GM19463 (cell line): Measurements from ENCODE around the gene MYBPH.

ENCODE experiments used
- ATAC-seq: cut with Tn5 transposase; IDR thresholded peaks from one replicate; pipeline ENCODE4 v1.9.1; 2021; ENCODE audit warnings: mild to moderate bottlenecking, moderate library complexity; ENCODE audit not compliant: unreplicated experiment

Gene MYBPH, protein sequence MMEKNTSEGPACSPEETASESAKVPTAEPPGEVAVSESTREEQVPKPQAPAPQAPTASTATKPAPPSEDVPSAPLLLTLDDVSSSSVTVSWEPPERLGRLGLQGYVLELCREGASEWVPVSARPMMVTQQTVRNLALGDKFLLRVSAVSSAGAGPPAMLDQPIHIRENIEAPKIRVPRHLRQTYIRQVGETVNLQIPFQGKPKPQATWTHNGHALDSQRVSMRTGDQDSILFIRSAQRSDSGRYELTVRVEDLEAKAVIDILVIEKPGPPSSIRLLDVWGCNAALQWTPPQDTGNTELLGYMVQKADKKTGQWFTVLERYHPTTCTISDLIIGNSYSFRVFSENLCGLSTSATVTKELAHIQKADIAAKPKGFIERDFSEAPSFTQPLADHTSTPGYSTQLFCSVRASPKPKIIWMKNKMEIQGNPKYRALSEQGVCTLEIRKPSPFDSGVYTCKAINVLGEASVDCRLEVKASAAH

GRCh38 chr1:203175237-203175826 lies at the start of gene MYBPH:
Gene MYBPH (minus strand): TSS chr1:203175826. CDS start chr1:203175755, 71 bp downstream.
- ATAC-seq: no peak

GRCh38 chr1:203225071-203225470 lies 49.4 kb upstream of the MYBPH start:
- ATAC-seq: no peak

- no peak for ATAC-seq
Measured at GRCh38 chr1:203223012-203223775, 47.6 kb upstream of the MYBPH start.

- ATAC-seq: no peak
Measured at GRCh38 chr1:203219934-203220333, 44.3 kb upstream of the MYBPH start.

DNA sequence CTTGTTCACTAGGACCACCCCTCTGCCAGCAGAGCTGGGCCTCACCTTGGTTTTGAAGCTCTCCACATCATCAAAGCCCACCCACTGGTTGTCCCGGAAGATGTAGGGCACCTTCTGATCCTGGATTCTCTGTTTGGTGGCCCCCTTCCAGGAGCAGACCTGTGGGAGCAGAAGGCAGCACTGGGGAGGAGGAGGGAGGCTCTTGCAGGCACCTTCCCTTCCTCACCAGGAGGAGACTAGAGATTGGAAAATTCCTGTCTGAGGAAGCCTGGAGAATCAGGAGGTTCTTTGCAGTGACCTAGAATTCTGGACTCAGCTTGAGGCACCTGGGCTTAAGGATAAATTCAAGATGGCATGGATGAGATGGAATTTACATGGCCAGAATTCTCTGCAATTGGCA lies 43.5 kb upstream of the MYBPH start:
- ATAC-seq: no peak

DNA sequence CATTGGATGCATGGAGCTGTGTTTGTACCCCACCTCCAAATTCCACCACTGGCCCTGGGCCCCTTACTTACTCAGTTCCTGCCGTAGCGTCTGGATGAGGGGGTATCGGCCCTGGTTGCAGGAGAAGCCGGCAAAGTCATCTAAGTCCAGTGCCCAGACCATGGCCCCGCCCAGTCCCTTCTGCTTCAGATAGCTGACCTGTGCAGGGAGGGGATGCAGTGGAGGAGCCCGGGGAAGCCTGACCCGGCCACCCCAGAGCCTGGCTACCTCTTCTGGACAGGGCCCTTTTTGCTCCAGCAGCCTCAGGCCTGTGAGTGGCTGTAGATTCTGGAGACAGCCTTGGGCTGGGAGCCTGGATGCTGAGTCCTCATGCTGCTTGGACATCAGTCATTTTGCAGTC lies 42.0 kb upstream of the MYBPH start:
- no peak for ATAC-seq

DNA sequence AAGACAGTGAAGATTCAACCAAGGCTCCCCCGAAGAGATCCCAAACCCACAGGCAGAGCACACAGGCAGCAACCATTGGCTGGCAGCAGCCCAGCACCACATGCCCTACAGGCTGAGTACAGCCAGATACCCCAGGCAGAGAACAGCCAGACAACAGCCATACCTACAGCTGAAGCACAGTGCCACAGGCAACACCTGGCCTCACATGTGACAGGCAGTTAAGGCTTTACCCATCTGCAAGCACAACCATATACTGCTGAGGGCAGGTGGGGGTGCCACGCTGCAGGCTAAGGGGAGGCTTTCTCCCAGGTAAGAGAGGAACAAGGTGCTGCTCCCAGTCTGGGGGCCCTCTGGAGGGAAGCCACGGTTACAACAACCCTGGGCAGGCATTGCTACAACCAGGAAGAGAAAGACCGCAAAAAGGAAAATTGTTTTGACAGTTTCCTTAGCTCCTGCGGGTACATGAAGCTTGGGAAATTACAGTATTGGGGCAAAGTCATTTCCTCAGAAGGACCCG lies 41.6 kb upstream of the MYBPH start:
- ATAC-seq: no peak

DNA sequence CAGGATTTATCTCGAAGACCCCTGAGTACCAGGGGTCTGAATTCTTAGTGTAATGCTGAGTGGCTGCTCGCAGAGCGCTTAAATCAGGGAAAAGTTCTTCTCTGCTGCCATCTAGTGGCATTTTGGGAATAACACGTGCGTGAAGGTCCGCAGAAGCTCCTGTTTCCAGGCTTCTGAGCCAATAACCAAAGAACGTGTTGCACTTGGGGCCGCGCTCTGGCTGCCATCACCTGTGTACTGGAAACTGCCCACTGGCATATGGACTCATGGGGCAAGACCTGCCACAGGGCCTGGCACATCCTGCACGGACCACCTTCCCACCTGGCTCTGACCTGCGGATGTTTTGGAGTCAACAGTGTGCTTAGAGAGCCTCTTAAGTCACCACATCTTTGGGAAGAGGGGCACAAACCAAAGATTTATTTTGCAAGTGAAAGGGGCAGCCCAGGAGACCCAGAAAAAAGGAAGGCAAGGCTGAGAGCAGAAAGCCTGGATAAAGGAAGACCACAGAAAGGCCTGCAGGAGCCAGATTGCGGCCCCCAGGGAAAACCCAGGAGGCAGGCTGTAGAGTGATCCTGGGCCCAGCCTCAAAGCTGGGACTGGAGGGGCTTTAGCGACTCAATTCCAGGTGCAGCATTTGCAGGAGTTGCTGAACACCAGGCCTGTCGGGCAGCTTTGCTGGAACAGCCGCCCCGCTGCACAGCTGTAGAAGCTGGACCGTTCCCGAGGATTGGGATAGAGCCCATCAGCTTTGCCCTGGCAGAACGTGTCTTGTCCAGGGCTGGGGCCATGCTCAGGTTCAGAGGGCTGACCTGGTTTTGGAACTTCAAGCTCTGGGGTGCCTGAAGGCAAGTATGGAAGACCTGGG lies 40.9 kb upstream of the MYBPH start:
- no peak for ATAC-seq

DNA sequence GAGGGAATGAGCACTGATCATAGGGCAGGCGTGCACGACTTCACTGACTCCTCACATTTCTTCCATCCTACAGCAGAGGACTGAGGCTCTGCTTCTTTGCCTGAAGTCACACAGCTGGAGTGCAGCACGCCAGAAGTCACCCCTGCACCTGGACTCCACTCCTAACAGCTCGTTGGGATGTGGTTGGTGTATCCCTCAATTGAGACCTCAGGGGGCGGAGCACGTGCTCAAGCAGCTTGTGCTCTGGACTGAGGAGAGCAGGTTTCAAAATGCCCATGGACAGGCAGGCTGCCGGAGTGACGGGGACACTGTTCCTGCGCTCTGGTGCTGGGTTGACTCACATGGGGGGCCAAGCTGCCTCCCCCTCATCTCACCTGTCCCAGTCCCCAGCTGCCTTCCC lies 39.9 kb upstream of the MYBPH start:
- ATAC-seq: no peak

DNA sequence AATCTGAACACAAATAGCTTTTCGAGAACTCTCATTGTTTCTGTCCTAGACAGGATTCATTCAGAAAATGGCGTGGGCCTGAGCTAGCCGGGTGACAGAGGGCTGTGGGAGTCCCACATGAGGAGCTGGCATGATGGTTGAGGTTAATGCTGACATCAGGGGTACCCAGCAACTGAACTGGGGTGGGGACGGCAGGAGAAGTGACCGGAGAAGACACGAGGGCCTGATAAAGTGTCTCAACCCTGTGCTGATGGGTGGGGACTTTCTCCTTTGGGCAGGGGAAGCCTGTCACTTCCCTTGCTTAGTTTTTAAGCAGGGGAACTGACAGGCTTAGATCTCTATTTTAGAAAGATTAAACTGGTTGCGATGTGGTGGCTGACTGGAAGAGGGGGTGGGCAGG lies 39.2 kb upstream of the MYBPH start:
- no peak for ATAC-seq

DNA sequence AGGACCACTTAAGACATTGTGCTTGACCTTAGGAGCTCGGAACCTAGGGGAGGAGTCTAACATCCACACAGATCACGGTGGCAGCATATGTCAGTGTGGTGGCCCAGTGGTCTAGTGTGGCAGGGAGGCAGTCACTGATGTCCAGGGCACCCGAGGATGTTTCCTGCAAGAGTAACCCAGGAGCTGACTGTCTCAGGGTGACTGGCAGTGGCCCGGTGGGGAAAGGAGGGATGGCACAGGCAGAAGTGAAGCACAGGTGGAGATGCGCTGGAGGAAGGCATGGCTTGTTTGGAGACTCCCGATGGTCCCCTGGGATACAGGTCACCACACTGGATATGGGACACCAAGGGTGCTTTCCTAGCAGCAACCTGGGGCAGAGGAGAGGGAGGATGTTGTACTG lies 37.5 kb upstream of the MYBPH start:
- no peak for ATAC-seq

GRCh38 chr1:203211812-203212211 lies 36.2 kb upstream of the MYBPH start:
- ATAC-seq: no peak

DNA sequence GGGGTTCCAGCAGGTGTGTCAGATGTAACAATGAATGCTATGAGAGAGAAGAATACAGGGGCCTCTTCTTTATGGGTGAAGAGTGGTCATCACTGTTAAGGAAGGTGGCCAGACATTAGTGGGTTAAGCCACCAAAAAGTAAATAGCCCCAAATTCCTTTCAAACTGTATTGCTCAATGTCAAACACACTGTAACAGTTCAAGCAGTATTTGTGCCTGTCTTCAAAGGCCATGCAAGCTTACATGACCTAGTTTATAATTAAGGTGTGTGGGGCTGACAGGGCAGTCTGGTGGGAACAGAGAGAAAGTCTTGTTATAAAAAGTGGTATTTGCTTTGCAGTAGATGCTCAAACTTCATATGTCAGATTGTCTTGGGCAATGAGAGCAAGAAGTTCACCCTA lies 35.4 kb upstream of the MYBPH start:
- no peak for ATAC-seq

DNA sequence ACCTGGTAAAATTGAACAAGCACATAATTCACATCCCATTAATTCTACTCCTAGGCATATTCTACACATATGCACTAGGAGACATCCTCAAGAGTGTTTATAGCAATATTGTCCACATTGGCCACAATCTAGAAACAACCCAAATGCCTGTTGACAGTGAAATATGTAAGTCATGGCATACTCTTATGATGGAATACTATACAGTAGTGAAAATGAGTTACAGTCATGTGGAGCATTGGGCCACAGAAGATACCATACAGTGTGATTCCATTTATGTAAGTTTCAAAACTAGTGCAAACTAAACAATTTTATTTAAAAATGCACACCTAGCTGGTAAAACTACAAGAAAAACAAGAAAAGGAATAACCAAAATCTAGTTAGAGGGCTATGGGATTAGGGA lies 34.7 kb upstream of the MYBPH start:
- ATAC-seq: no peak

GRCh38 chr1:203208181-203208580 lies 32.6 kb upstream of the MYBPH start:
- ATAC-seq: no peak

DNA sequence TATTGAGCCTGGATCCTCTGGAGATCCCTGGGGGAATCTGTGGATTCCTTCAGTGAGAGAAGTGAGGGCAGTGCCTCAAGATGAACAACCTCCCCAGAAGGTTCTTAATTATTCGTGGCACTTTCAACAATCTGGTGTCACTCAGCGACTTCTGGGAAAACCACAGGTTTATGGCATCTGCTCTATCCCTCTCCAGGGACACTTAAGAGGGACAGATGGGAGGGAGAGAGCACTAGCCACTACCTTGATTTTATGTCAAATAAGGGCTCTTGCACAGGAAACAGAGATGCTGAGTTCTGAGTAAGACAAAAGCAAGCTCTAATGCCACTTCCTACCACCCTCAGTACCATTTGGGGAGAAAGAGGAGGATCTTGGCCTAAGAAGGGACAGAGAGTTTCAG lies 32.1 kb upstream of the MYBPH start:
- ATAC-seq: no peak

- no peak for ATAC-seq
Measured at GRCh38 chr1:203206129-203206687, 30.6 kb upstream of the MYBPH start.

- no peak for ATAC-seq
Measured at GRCh38 chr1:203204756-203205155, 29.1 kb upstream of the MYBPH start.

- no peak for ATAC-seq
Measured at GRCh38 chr1:203202431-203203245, 27.0 kb upstream of the MYBPH start.
